OCI-LY7 (cell line): ENCODE measurements around the gene CHRNB4. TPM values are rescaled to one million over a fixed set of nuclear protein-coding genes. Genes with fewer than 3 reads are reported as not detected.

Source experiments
- BruUV-seq: library from RNA; stranded (reverse); fragments of 400-500 nt; replicated peaks from 2 replicates; lab custom pipeline; 2021; lab: Mats Ljungman, UMichigan
- CTCF ChIA-PET: fragments of 300-600 bp; sonication (Branson Sonifier 250); formaldehyde crosslinking; loops from one replicate; lab custom pipeline; 2022; ENCODE audit warnings: antibody characterized with exemption; ENCODE audit not compliant: unreplicated experiment; lab: Charles Lee
- POLR2A ChIA-PET: fragments of 300-600 bp; sonication (Branson Sonifier 250); formaldehyde crosslinking; loops from one replicate; lab custom pipeline; 2022; ENCODE audit warnings: antibody characterized with exemption; lab: Charles Lee
- DNase-seq: peaks from one replicate; pipeline ENCODE4 v3.0.0-alpha.2; 2015; ENCODE audit warnings: low spot score
- H2AFZ ChIP-seq: fragments of 200-600 bp; sonication (generic), shearing (Covaris generic); 2 replicates; pipeline ENCODE4 v1.6.1; 2014; ENCODE audit warnings: mild to moderate bottlenecking, antibody characterized with exemption, low read length, moderate library complexity
- H3K27ac ChIP-seq: fragments of 200-600 bp; sonication (generic); 2 replicates; pipeline ENCODE4 v1.5.1; 2014; ENCODE audit warnings: mixed run types, low read depth, mild to moderate bottlenecking, moderate library complexity, low read length, inconsistent platforms; ENCODE audit not compliant: poor library complexity, severe bottlenecking
- H3K36me3 ChIP-seq: fragments of 200-600 bp; sonication (generic); 2 replicates; pipeline ENCODE4 v1.6.1; 2014; ENCODE audit warnings: mild to moderate bottlenecking, antibody characterized with exemption, low read length, moderate library complexity, mixed read lengths; ENCODE audit not compliant: insufficient read depth
- H3K4me1 ChIP-seq: fragments of 200-600 bp; sonication (generic); 2 replicates; pipeline ENCODE4 v1.5.1; 2014; ENCODE audit warnings: mild to moderate bottlenecking, low read length; ENCODE audit not compliant: insufficient read depth, poor library complexity, severe bottlenecking
- H3K4me2 ChIP-seq: fragments of 200-600 bp; sonication (generic); 2 replicates; pipeline ENCODE4 v1.6.1; 2014; ENCODE audit warnings: mild to moderate bottlenecking, low read length
- H3K4me3 ChIP-seq: fragments of 200-600 bp; sonication (generic); 2 replicates; pipeline ENCODE4 v1.5.1; 2014; ENCODE audit warnings: mild to moderate bottlenecking, low read depth, low read length; ENCODE audit not compliant: poor library complexity, severe bottlenecking
- H3K79me2 ChIP-seq: fragments of 200-600 bp; sonication (generic); 2 replicates; pipeline ENCODE4 v1.6.1; 2016; ENCODE audit warnings: low read depth, mild to moderate bottlenecking, low read length, moderate library complexity, mixed read lengths; ENCODE audit not compliant: insufficient read depth
- H3K9me2 ChIP-seq: fragments of 200-600 bp; sonication (generic); 2 replicates; pipeline ENCODE4 v1.6.1; 2016; ENCODE audit warnings: mild to moderate bottlenecking, low read length, mixed read lengths; ENCODE audit not compliant: insufficient read depth
- H3K9me3 ChIP-seq: fragments of 200-600 bp; sonication (generic); 2 replicates; pipeline ENCODE4 v1.6.1; 2014; ENCODE audit warnings: mild to moderate bottlenecking, mixed run types, low read length, mixed read lengths
- H4K20me1 ChIP-seq: fragments of 200-600 bp; sonication (generic); 2 replicates; pipeline ENCODE4 v1.6.1; 2014; ENCODE audit warnings: mild to moderate bottlenecking, antibody characterized with exemption, low read length, moderate library complexity, mixed read lengths; ENCODE audit not compliant: insufficient read depth
- CTCF ChIP-seq: fragments of 200-600 bp; sonication (generic); conservative IDR thresholded peaks from 2 replicates; pipeline ENCODE4 v1.5.1; 2014; ENCODE audit warnings: mild to moderate bottlenecking, antibody characterized with exemption, low read length, moderate library complexity, mixed read lengths
- EZH2phosphoT487 ChIP-seq: fragments of 200-600 bp; sonication (generic); IDR thresholded peaks from 2 replicates; pipeline ENCODE4 v1.6.1; 2018; ENCODE audit warnings: low read depth, borderline replicate concordance, mild to moderate bottlenecking, mixed run types, antibody characterized with exemption, low read length, moderate library complexity, mixed read lengths
- intact Hi-C: fragments of 100-400 bp; cut with micrococcal nuclease; formaldehyde crosslinking; loops from one replicate; pipeline ENCODE4 v1.10.0; 2022; ENCODE audit not compliant: unreplicated experiment
- total RNA-seq, 2 experiments: library from RNA; depleted of rRNA in 1 of 2; stranded (reverse); fragments of >200 nt in 1 of 2; shearing (Covaris generic) in 1 of 2; gene quantifications; 2 replicates each; pipeline ENCODE4 v1.2.3, GENCODE V29; 2014 to 2022

CHRNB4 gene
- total RNA-seq, 2 experiments from 2014 or later, result not detected

DNA sequence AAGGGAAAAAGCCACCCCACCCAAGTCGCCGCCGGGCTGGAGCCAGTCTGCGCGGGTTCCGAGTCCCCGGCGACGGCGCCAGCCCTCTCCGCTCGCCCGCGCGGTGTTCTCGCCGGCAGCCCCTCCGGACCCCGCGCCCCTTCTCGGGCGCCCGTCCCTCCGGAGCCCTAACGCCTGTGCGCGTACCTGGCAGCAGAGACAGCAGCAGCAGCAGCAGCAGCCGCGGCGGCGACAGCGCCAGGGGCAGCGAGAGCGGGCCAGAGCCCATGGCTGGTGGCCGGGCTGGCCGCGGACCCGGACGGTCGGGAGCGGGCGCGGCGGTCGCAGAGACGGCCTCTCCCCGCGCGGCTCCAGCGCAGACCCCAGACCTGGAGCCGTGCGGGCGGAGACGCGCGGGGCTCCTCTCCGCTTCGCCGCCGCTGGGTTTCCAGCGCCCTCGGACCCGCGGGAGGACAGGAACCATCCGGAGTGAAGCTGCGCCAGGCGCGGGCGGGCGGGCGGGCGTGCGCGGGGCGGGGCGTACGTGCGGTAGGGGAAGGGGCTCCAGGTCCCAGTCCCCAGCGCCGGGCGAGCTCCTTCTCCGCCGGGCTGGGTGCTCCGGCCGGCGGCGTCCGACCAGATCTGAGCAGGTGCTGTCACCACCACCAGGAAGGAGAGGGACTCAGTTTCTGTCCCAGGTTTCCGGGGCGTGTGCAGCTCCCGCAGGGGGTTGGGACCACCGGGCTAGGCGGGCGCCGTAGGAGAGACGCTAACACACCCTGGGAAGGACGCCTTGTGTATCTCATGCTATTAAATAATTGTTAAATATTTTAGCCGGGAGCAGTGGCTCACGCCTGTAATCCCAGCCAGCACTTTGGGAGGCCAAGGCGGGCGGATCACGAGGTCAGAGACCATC lies 20.2 kb downstream of the CHRNB4 start, which contains the start of gene CHRNA3:
Gene CHRNA3 (minus strand): TSS at position 470 of the 895 bp plus-strand sequence. CDS start 202 bp downstream, at position 268.
- Histone ChIP-seq H3K4me2 (no peak within 1 kb of the TSS), H3K27ac (no peak within 1 kb of the TSS), H3K4me1 (no peaks in the 10 kb centered on the region), H3K9me2 (no peaks in the 10 kb centered on the region), H3K79me2 (no peaks in the 10 kb centered on the region), H4K20me1 (no peaks in the 10 kb centered on the region), H3K9me3 (no peaks in the 10 kb centered on the region), H3K36me3 (no peaks in the 10 kb centered on the region), H2AFZ (no peak within 1 kb of the TSS), H3K4me3 (no peak within 1 kb of the TSS)
- no TSS peak for BruUV-seq
- POLR2A ChIA-PET, result no interaction called here
- intact Hi-C loops, result no loop called here
- no peak for TF ChIP-seq CTCF
- CTCF ChIA-PET, result no interaction called here
- no peak for DNase-seq

DNA sequence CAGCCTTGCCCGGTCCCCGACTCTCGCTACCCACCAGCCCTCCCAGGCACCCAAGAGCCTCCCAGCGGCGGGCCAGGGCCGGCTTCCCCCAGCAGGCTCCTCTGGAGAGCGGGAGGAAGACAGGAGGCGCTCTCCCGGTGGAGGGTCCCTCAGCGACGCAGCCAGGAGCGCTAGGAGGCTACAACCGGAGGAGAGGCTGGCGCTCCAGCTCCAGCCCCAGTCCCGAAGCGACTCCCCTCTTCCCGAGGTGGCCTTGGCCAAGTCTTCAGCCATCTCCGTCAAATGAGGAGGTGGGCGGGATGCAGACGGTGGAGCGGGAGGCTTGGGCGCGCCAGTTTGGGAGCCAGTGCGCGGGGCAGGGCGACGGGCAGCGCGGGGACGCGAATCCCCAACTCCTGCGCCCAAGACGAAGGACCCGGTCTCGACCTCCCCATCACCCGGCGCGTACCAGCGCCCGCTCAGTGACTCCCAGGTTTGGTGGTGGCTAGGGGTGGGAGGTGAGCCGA lies 20.9 kb downstream of the CHRNB4 start:
- no TSS peak for BruUV-seq
- H3K9me2 ChIP-seq, result no peaks in the 10 kb centered on the region
- POLR2A ChIA-PET, result no interaction called here
- DNase-seq, result no peak
- H3K4me1 ChIP-seq, result no peaks in the 10 kb centered on the region
- H3K79me2 ChIP-seq, result no peaks in the 10 kb centered on the region
- CTCF ChIA-PET, result no interaction called here
- no peaks in the 10 kb centered on the region for H4K20me1 ChIP-seq
- no peak overlapping the region for H3K27ac ChIP-seq
- H2AFZ ChIP-seq, result no peak overlapping the region
- H3K36me3 ChIP-seq, result no peaks in the 10 kb centered on the region
- no peak overlapping the region for H3K4me3 ChIP-seq
- intact Hi-C loops, result no loop called here
- H3K4me2 ChIP-seq, result no peak overlapping the region
- no peak for TF ChIP-seq CTCF
- no peak for TF ChIP-seq EZH2phosphoT487
- H3K9me3 ChIP-seq, result no peaks in the 10 kb centered on the region
